CD4-positive, alpha-beta T cell treated with Interleukin-6 for 4 hours (primary cell): ENCODE measurements around the gene DNPEP.
A peak's percentile ranks its signal among the peaks of the same experiment; 100 is the strongest.

Experiments
- DNase-seq: peaks from one replicate; pipeline ENCODE4 v3.0.0-alpha.2; 2020; ENCODE audit warnings: mixed read lengths

The DNPEP gene

GRCh38 chr2:219387306-219388120, at the start of gene DNPEP:
DNPEP (minus strand) TSS chr2:219387912; CDS start chr2:219387794, 118 bp downstream.
- peak; percentile 88 for DNase-seq

GRCh38 chr2:219437141-219437540, 49.4 kb upstream of the DNPEP start:
- DNase-seq = no peak

- no peak for DNase-seq
These were observed 48.8 kb upstream of the DNPEP start for GRCh38 chr2:219436491-219436890.

GRCh38 chr2:219435701-219436100, 48.0 kb upstream of the DNPEP start:
- DNase-seq = no peak

GRCh38 chr2:219434718-219435525, 47.2 kb upstream of the DNPEP start, which contains the start of gene SPEG:
SPEG (plus strand) TSS chr2:219434843; CDS start chr2:219434978, 135 bp downstream.
- no peak for DNase-seq

GRCh38 chr2:219434468-219434717, 46.7 kb upstream of the DNPEP start:
- DNase-seq = no peak

- peak; percentile 34 for DNase-seq
These were observed 46.2 kb upstream of the DNPEP start for GRCh38 chr2:219433666-219434467.

- DNase-seq = peak; percentile 29
These were observed 43.2 kb upstream of the DNPEP start for GRCh38 chr2:219430633-219431615.

GRCh38 chr2:219429958-219430606, 42.4 kb upstream of the DNPEP start:
- no peak for DNase-seq

GRCh38 chr2:219428469-219428868, 40.8 kb upstream of the DNPEP start:
- DNase-seq = no peak

- no peak for DNase-seq
These were observed 38.9 kb upstream of the DNPEP start for GRCh38 chr2:219426534-219427136.

- DNase-seq = no peak
These were observed 38.3 kb upstream of the DNPEP start for GRCh38 chr2:219426068-219426443.

GRCh38 chr2:219425238-219426067, 37.7 kb upstream of the DNPEP start:
- no peak for DNase-seq

GRCh38 chr2:219423652-219424377, 36.1 kb upstream of the DNPEP start:
- no peak for DNase-seq

GRCh38 chr2:219422952-219423534, 35.3 kb upstream of the DNPEP start:
- no peak for DNase-seq

GRCh38 chr2:219421323-219421722, 33.6 kb upstream of the DNPEP start:
- DNase-seq = no peak

- DNase-seq = no peak
These were observed 33.0 kb upstream of the DNPEP start for GRCh38 chr2:219420687-219421086.

GRCh38 chr2:219419331-219420197, 31.9 kb upstream of the DNPEP start:
- no peak for DNase-seq
